Neural progenitor cell (in vitro differentiated cells): ENCODE data around the gene SLC4A11.

ENCODE experiments used
- CTCF ChIP-seq: fragments of 200-600 bp; sonication (generic); IDR thresholded peaks from 2 replicates; pipeline ENCODE4 v1.5.1; 2017; ENCODE audit warnings: antibody characterized with exemption, mild to moderate bottlenecking
- EZH2 ChIP-seq: fragments of 200-600 bp; sonication (generic); IDR thresholded peaks from 2 replicates; pipeline ENCODE4 v1.6.1; 2017; ENCODE audit warnings: antibody characterized with exemption, mild to moderate bottlenecking, moderate library complexity
- EZH2phosphoT487 ChIP-seq: fragments of 200-600 bp; sonication (generic); IDR thresholded peaks from 2 replicates; pipeline ENCODE4 v1.6.1; 2017; ENCODE audit warnings: antibody characterized with exemption

GRCh38 chr20:3239026-3239866 is at the start of gene SLC4A11:
- TF ChIP-seq CTCF, result no peak
- no peak for TF ChIP-seq EZH2
- peak; percentile 43 for TF ChIP-seq EZH2phosphoT487
